PFSK-1 (cell line): Measurements from ENCODE around the gene NEGR1.

Source experiments
- FOXP2 ChIP-seq: optimal IDR thresholded peaks from 2 replicates; pipeline ENCODE3; 2011; ENCODE audit warnings: borderline replicate concordance, control low read depth, inconsistent platforms; ENCODE audit not compliant: insufficient read depth; ENCODE audit errors: extremely low read length, extremely low read depth
- POLR2AphosphoS5 ChIP-seq: IDR thresholded peaks from 2 replicates; pipeline ENCODE4 v1.6.1; 2012; ENCODE audit warnings: low read depth, mild to moderate bottlenecking, control low read depth, low read length, moderate library complexity
- REST ChIP-seq, 2 experiments: IDR thresholded peaks; 2 replicates each; pipeline versions ENCODE4 v1.6.1 to v1.8.0; 2011 to 2012; ENCODE audit warnings: low read depth in 2 of 2, low read length in 2 of 2, control low read depth in 1 of 2, inconsistent platforms in 1 of 2, mild to moderate bottlenecking in 1 of 2, moderate library complexity in 1 of 2; ENCODE audit not compliant: insufficient read depth in 1 of 2
- SIN3A ChIP-seq: IDR thresholded peaks from 2 replicates; pipeline ENCODE4 v1.6.1; 2012; ENCODE audit warnings: mild to moderate bottlenecking, low read length, moderate library complexity, borderline replicate concordance; ENCODE audit not compliant: insufficient read depth
- TAF1 ChIP-seq: IDR thresholded peaks from 2 replicates; pipeline ENCODE4 v1.6.1; 2012; ENCODE audit warnings: low read length, control low read depth, borderline replicate concordance; ENCODE audit not compliant: insufficient read depth

Gene NEGR1

GRCh38 chr1:71464016-71464415 is 818.3 kb downstream of the NEGR1 start:
- TF ChIP-seq TAF1 (no peak), SIN3A (no peak), REST (IDR thresholded peaks at IDR 0.05; ENCODE audit: insufficient read depth in 1 of 2, low read depth in 2 of 2, low read length in 2 of 2) (no peak), POLR2AphosphoS5 (no peak), FOXP2 (no peak)

DNA sequence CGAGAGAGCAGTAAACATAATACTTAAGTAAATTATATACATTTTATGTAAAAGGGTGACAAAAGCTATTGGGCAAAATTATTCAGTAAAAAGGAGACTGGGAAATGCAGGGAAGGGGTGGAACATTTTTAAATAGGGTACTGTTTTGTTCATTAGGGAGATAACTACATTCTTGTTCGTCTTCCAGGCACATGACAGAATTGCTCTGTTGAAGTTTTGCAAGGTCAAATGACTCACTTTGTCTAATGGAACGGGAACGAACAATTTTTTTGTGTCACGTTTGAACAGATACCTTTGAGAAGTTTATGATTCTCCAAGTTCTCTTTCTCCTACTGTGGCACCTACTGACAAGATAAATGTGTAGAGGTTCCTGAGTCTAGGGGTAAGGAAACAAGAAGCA is 819.2 kb downstream of the NEGR1 start:
- no peak for TF ChIP-seq REST (IDR thresholded peaks at IDR 0.05; ENCODE audit: insufficient read depth in 1 of 2, low read depth in 2 of 2, low read length in 2 of 2)
- TF ChIP-seq POLR2AphosphoS5: no peak
- no peak for TF ChIP-seq SIN3A
- TF ChIP-seq FOXP2: no peak
- no peak for TF ChIP-seq TAF1

- TF ChIP-seq TAF1 (no peak), SIN3A (no peak), FOXP2 (no peak), REST (IDR thresholded peaks at IDR 0.05; ENCODE audit: insufficient read depth in 1 of 2, low read depth in 2 of 2, low read length in 2 of 2) (no peak), POLR2AphosphoS5 (no peak)
Measured at GRCh38 chr1:71462247-71462646, 820.1 kb downstream of the NEGR1 start.

DNA sequence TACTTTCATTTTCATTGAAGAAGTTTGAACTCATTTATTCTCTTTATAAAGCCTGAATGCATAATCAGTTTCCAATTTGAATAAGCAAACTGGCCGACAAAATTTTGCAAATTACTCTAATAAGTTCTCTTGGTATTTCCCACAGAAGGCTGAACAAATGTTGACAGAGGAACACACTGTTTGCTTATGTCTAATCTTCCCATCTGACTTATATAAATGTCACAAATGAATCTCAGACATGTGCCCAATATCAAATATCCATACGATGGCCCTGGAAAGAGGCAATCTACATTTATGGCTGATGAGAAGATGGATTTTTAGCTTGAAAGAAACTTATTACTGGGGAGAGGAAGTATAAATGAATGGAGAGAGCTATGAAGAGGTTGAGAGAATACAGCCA is 820.9 kb downstream of the NEGR1 start:
- no peak for TF ChIP-seq TAF1
- TF ChIP-seq SIN3A: no peak
- TF ChIP-seq REST (IDR thresholded peaks at IDR 0.05; ENCODE audit: insufficient read depth in 1 of 2, low read depth in 2 of 2, low read length in 2 of 2): no peak
- no peak for TF ChIP-seq FOXP2
- no peak for TF ChIP-seq POLR2AphosphoS5

GRCh38 chr1:71448444-71448843 is 833.9 kb downstream of the NEGR1 start:
- no peak for TF ChIP-seq REST (IDR thresholded peaks at IDR 0.05; ENCODE audit: insufficient read depth in 1 of 2, low read depth in 2 of 2, low read length in 2 of 2)
- no peak for TF ChIP-seq TAF1
- no peak for TF ChIP-seq FOXP2
- no peak for TF ChIP-seq SIN3A
- no peak for TF ChIP-seq POLR2AphosphoS5
